ENCODE data around the gene SERPINA4. TPM values are rescaled to one million over a fixed set of nuclear protein-coding genes. Genes with fewer than 3 reads are reported as not detected.

Gene SERPINA4
- total RNA-seq, 4 donors from 2014 or later, result not detected

- no peak overlapping the region for H3K4me3 ChIP-seq
- H3K36me3 ChIP-seq, result no peaks in the 10 kb centered on the region
- H3K4me1 ChIP-seq, result no peaks in the 10 kb centered on the region
- no peak overlapping the region for H3K27ac ChIP-seq
- no peaks in the 10 kb centered on the region for H3K9me3 ChIP-seq
- DNase-seq (ENCODE audit: low spot score in 2 of 2), result no peak
- TF ChIP-seq POLR2A (IDR thresholded peaks at IDR 0.05), result no peak
- TF ChIP-seq EP300 (IDR thresholded peaks at IDR 0.05), result no peak
- TF ChIP-seq CTCF (IDR thresholded peaks at IDR 0.05), result no peak
- no peak for TF ChIP-seq POLR2AphosphoS5 (IDR thresholded peaks at IDR 0.05)
- no peaks in the 10 kb centered on the region for H3K27me3 ChIP-seq
- WGBS, result 83% methylated on average over 12 of the region's 16 CpGs
Observed at GRCh38 chr14:94562941-94563883, 2.0 kb downstream of the SERPINA4 start.

DNA sequence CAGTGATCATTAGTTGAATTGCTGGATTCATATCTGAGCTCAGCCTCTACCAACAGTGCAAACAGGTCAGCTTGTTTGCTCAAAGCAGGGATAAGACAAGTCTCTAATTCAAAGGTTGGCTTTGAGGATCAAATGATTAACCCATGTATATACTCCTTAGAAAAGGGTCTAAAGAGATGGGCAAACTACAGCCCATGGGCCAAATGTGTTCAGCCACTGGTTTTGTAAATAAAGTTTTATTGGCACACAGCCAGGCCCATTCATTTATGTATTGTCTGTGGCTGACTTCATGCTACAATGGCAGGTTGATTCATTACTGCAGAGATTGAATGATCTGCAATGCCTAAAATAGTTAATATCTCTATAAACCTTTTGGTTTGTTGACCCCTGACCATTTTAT is 3.1 kb downstream of the SERPINA4 start:
- no peaks in the 10 kb centered on the region for H3K4me1 ChIP-seq
- H3K9me3 ChIP-seq, result no peaks in the 10 kb centered on the region
- DNase-seq (ENCODE audit: low spot score in 2 of 2), result no peak
- no peak overlapping the region for H3K4me3 ChIP-seq
- no peaks in the 10 kb centered on the region for H3K27me3 ChIP-seq
- H3K36me3 ChIP-seq, result no peaks in the 10 kb centered on the region
- no peak for TF ChIP-seq POLR2A (IDR thresholded peaks at IDR 0.05)
- TF ChIP-seq CTCF (IDR thresholded peaks at IDR 0.05), result no peak
- no peak for TF ChIP-seq EP300 (IDR thresholded peaks at IDR 0.05)
- no peak for TF ChIP-seq POLR2AphosphoS5 (IDR thresholded peaks at IDR 0.05)
- no peak overlapping the region for H3K27ac ChIP-seq

DNA sequence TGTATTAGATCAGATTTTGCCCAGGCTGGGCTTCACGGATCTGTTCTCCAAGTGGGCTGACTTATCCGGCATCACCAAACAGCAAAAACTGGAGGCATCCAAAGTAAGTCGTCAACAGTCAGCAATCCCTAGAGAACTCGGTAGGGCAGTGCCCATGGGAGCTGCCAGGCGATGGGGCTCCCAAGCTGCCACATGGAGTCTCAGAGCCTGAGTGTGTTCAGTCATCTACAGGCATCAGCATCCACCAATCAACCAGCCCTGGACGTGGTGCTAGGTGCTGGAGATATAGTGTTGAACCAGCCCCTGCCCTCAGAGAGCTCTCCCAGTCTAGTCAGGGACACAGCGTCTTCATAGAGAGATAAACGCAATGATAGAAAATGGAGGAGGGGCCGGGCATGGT is 6.9 kb downstream of the SERPINA4 start:
- no peak for TF ChIP-seq EP300 (IDR thresholded peaks at IDR 0.05)
- H3K27me3 ChIP-seq, result no peaks in the 10 kb centered on the region
- no peak overlapping the region for H3K27ac ChIP-seq
- no peaks in the 10 kb centered on the region for H3K36me3 ChIP-seq
- H3K4me3 ChIP-seq, result no peak overlapping the region
- H3K9me3 ChIP-seq, result no peaks in the 10 kb centered on the region
- DNase-seq (ENCODE audit: low spot score in 2 of 2), result no peak
- H3K4me1 ChIP-seq, result no peaks in the 10 kb centered on the region
- WGBS, result 88% methylated on average over 9 of the region's 9 CpGs

GRCh38 chr14:94569381-94570001 is 8.2 kb downstream of the SERPINA4 start:
- H3K27me3 ChIP-seq, result no peaks in the 10 kb centered on the region
- TF ChIP-seq CTCF (IDR thresholded peaks at IDR 0.05) (no peak), POLR2AphosphoS5 (IDR thresholded peaks at IDR 0.05) (no peak), EP300 (IDR thresholded peaks at IDR 0.05) (no peak), POLR2A (IDR thresholded peaks at IDR 0.05) (no peak)
- H3K4me1 ChIP-seq, result no peaks in the 10 kb centered on the region
- H3K27ac ChIP-seq, result no peak overlapping the region
- no peaks in the 10 kb centered on the region for H3K36me3 ChIP-seq
- no peaks in the 10 kb centered on the region for H3K9me3 ChIP-seq
- DNase-seq (ENCODE audit: low spot score in 2 of 2), result no peak
- 78% methylated on average over 16 of the region's 20 CpGs for WGBS
- no peak overlapping the region for H3K4me3 ChIP-seq

- Histone ChIP-seq H3K4me1 (no peaks in the 10 kb centered on the region), H3K4me3 (no peak overlapping the region), H3K36me3 (no peaks in the 10 kb centered on the region), H3K27ac (no peak overlapping the region), H3K9me3 (no peaks in the 10 kb centered on the region), H3K27me3 (no peaks in the 10 kb centered on the region)
- DNase-seq (ENCODE audit: low spot score in 2 of 2), result no peak
- no peak for TF ChIP-seq POLR2AphosphoS5 (IDR thresholded peaks at IDR 0.05)
- no peak for TF ChIP-seq EP300 (IDR thresholded peaks at IDR 0.05)
- TF ChIP-seq CTCF (IDR thresholded peaks at IDR 0.05), result no peak
- no peak for TF ChIP-seq POLR2A (IDR thresholded peaks at IDR 0.05)
- WGBS, result 94% methylated on average over 4 of the region's 6 CpGs
Observed at GRCh38 chr14:94570002-94570400, 8.8 kb downstream of the SERPINA4 start.

Measured in suprapubic skin (tissue), 4 donors.